GM18907 (cell line): Measurements from ENCODE around the gene LENG9.
"Not testable (repeated sequence)": the region's sequence is repeated elsewhere in the genome, so short reads cannot be mapped to it uniquely, and the experiment has no call there.

Source experiments
- ATAC-seq: cut with Tn5 transposase; IDR thresholded peaks from one replicate; pipeline ENCODE4 v1.9.1; 2021; ENCODE audit warnings: mild to moderate bottlenecking, moderate library complexity; ENCODE audit not compliant: unreplicated experiment

The LENG9 gene

DNA sequence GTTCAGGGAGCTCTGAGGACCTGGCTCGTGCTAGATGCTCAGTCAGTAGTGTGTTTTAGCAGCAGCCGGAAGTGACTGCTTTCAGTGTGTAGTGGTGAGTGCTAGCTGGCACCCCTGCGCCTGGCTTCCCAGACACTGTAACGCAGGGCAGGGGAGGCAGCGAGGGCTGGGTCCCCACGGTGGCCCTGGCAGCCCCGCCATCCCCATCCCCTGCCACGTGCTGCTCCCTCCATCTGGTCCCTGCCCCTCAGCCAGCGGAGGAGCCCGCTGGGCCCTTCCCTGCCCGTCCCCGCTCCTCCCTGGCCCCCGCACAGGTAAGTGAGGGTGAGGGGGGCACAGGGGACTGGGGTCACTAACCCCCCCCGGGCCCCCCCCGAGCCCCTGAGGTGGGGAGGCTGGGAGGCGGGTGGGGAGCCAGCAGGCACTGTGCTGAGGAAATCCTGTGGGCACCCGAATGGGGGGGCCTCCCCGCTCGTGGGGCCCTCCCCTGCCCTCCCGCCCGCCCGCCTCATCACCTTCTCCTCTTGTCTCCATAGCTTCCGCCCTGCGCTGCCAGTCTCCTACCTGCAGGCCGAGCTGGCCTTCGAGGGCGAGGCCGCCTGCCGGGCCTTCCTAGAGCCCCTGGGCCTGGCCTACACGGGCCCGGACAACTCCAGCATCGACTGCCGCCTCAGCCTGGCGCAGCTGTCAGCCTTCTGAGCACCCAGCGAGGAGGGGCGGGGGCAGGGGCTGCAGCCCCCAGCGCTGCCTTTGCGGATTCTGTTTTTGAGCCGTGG lies 3.2 kb downstream of the LENG9 start:
- no peak for ATAC-seq

DNA sequence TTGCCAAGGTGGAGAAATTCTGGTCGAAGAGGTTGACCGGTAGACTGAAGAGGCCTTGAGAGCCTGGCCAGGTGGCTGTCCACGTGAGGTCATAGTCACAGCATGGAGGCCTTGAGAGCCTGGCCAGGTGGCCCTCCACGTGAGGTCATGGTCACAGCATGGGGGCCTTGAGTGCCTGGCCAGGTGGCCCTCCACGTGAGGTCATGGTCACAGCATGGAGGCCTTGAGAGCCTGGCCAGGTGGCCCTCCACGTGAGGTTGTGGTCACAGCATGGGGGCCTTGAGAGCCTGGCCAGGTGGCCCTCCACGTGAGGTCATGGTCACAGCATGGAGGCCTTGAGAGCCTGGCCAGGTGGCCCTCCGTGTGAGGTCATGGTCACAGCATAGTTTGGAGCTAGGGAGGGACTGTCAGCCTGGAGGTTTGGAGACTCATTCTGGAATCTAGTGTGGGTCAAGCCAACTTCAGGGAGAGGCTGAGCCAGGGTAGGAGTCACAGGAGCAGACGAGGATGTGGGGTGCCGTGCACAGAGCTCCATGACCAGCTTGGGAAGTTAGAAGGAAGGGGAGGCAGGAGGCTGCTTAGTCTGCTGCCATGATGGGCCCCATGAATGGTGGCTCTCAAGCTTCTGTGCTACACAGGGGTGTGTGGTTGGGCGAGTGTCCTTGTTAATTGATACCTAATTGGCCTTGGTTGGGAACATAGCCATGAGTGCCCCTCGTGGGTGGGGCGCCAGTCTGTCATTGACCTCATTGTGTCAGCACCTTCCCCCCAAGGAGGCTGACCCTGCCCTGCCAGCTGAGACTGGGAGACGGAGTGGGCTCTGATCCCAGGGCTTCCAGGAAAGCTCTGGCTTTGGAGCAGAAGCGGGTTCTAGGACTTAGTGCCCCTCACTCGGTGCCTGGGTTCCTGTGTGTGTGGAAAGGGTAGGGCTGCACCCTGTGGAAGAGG lies 4.0 kb downstream of the LENG9 start:
- ATAC-seq: no peak

- no peak for ATAC-seq
Measured at GRCh38 chr19:54458648-54459281, 4.8 kb downstream of the LENG9 start.

DNA sequence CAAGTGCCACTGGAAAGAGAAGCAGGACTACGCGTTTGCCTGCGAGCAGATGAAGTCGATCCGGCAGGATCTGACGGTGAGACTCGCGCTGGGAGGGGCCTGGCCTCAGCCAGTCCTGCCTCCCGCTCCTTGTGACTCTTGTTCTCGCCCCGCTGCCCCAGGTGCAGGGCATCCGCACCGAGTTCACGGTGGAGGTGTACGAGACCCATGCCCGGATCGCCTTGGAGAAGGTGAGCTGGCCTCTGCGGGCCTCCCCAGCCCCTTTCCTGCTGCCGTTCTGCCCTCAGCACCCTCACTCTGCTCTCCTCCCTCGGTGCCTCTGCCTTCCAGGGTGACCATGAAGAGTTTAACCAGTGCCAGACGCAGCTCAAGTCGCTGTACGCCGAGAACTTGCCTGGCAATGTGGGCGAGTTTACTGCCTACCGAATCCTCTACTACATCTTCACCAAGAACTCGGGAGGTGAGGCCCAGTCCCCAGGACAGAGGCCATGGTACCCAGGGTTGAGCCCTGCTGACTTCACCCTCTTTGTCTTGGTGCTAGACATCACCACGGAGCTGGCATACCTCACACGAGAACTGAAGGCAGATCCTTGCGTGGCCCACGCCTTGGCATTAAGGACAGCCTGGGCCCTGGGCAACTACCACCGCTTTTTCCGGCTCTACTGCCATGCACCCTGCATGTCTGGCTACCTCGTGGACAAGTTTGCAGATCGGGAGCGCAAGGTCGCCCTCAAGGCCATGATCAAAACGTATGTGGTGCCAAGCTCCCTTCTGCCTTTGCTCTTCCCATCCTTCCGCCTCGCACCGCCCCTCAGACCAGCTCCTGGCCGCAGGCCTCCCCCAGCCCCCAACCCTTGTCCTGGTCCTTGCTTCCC lies 5.6 kb downstream of the LENG9 start:
- no peak for ATAC-seq

DNA sequence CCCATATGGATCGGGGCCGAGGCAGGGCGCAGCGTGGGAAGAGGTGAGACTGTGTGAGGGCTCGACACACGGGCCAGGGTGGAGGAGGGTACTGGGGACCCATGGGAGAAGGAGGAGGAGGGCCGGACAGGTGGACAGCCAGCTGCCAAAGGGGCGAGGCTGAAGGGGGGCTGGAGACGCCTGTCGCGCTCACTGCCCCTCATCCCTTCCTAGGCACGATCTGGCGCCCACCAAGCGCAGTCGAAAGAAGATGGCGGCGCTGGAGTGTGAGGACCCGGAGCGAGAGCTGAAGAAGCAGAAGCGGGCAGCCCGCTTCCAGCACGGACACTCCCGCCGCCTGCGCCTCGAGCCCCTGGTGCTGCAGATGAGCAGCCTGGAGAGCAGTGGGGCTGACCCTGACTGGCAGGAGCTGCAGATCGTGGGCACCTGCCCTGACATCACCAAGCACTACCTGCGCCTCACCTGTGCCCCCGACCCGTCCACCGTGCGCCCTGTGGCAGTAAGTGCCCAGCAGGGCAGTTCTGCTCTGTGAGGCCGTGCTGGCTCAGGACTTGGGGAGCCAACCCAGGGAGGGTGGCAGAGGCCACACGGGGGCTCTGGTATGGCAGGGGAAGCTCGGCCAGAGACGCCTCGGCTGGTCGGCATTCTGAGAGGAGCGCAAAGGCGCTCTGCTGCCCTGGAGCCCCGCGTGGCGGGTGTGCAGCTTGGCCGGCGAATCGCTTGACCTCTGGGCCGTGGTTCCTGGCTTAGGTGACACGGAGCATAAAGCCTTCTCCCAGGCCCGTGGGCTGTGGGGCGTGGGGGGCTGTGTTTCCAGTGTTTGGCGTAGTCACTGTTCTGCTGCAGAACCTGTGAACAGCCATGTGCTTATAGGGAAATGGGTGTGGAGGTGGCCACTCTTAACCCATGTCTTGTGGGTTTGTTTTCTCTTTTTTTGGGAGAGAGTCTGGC lies 6.9 kb downstream of the LENG9 start:
- no peak for ATAC-seq

- no peak for ATAC-seq
Measured at GRCh38 chr19:54455786-54456422, 7.7 kb downstream of the LENG9 start.

DNA sequence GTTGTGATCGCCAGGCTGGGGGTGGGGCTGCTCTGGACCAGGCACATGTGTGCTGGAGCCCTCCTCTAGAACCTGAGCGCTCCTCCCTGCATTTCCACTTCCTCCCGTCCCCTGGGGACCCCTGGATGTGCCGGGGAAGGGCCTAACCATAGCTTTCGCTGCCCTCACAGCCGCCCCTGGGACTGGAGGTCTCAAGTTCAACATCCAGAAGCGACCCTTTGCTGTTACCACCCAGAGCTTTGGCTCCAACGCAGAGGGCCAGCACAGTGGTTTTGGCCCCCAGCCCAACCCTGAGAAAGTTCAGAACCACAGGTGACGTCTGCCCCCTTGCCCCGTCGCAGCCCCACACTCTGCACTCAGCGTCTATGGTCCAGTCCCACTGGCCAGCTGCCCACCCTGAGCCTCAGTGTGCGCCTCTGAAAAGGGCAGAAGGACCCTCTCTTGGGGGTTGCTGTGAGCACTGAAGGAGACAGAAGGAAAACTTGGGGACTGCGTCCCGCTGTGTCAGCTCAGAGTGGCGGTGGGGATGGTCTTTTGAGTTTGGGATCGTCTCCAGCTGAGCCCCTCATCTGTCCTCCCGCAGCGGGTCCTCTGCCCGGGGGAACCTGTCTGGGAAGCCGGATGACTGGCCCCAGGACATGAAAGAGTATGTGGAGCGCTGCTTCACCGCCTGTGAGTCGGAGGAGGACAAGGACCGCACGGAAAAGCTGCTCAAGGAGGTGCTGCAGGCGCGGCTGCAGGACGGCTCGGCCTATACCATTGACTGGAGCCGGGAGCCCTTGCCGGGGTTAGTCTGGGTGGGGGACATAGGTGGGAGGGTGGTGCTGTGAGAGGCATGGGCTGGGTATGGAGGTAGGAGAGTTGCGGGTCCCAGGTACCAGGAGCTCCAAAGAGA lies 8.6 kb downstream of the LENG9 start:
- ATAC-seq: no peak

- ATAC-seq: no peak
Measured at GRCh38 chr19:54453921-54454780, 9.4 kb downstream of the LENG9 start.

DNA sequence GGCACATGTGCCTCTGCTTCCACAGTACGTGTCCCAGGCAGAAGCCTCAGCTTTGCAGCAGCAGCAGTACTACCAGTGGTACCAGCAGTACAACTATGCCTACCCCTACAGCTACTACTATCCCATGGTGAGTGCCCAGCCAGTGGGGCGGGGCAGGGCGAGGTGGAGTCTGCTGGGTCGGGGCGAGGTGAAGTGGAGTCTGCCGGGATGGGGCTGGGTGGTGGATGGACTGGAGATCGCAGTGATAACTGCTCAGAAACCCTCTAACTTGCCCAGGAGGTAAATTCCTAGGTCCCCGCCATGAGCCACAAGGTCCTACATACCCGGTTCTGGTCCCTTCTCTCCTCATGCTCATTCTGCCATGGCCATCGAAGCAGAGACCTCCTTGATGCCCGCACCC lies 11.0 kb downstream of the LENG9 start:
- ATAC-seq: no peak

DNA sequence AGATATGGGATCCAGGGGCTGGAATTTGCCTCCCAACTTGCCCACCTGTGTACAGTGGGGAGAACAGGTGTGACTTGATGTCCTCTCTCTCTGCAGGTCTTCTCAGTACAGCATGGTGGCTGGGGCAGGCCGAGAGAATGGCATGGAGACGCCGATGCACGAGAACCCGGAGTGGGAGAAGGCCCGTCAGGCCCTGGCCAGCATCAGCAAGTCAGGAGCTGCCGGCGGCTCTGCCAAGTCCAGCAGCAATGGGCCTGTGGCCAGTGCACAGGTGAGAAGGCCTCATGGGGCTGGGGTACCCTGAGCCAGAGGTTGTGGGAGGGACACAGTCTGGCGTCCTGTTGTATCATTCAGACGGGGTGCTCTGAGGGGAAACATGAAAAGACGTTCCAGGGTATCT lies 11.6 kb downstream of the LENG9 start:
- ATAC-seq: no peak

DNA sequence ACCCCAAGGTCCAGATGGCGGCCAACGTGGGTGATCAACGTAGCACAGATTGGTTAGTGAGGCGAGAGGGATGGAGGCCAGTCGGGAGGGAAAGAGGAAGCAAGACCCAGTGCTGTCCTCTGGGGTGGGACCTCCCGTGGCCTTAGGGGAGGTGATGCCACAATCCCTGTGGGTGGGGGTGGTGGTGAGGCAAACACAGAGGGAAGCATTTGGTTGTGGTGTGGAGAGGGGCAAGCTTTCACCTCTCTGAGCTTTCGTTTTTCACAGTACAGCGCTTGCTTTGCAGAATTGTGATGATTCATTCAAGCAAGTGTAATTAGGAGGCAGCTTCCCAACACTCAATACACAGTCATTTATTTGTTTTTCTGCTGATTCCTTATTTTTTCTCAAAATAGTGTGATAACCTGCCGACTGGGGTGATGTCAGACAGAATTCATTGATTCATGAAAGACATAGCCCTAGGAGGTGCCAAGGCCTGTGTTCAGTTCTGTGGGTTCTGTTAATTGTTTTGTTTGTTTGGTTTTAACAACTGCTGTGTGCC lies 12.2 kb downstream of the LENG9 start:
- ATAC-seq: no peak

DNA sequence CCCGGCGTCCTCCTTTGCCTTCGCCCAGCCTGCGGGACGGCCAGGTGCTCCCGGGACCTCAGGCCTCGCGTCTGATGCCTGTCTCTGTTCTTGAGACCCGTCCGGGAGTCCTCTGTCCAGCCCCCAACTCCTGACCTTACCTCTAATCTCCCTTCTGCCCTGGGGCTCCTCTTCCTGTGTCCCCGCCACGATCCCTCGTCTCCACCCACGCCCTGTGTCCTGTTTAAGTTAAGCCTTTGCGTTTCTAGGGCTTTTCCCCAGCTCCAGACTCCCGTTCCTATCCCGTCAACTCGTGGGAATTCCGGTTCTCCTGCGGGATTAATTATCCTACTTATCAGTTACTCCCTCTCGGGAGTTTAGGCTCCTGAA lies 13.9 kb downstream of the LENG9 start:
- peak; percentile 3 for ATAC-seq

- peak; percentile 87 for ATAC-seq
Measured at GRCh38 chr19:54448774-54449700, 14.5 kb downstream of the LENG9 start, which contains the start of gene LENG8. Gene LENG8, plus strand, starts transcription at chr19:54449199. Its CDS starts 2,146 bp downstream, at chr19:54451345.

- peak; percentile 28 for ATAC-seq
Measured at GRCh38 chr19:54448040-54448773, 15.4 kb downstream of the LENG9 start.

DNA sequence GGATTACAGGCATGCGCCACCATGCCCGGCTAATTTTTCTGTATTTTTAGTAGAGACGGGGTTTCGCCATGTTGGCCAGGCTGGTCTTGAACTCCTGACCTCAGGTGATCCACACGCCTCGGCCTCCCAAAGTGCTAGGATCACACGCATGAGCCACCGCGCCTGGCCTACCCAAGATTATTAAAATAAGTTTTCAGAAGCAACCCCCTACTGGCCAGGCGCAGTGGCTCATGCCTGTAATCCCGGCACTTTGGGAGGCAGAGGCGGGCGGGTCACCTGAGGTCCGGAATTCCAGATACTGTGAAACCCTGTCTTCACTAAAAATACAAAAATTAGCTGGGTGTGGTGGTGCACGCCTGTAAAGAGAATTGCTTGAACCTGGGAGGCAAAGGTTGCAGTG lies 17.2 kb downstream of the LENG9 start:
- ATAC-seq: not testable (repeated sequence)
